Liver (tissue), 9 donors: ENCODE results near the gene FAM193A. TPM values are rescaled to one million over a fixed set of nuclear protein-coding genes. Genes with fewer than 3 reads are reported as not detected.

ENCODE experiments used
- DNase-seq: peaks from one replicate; pipeline ENCODE4 v3.0.0-alpha.2; 2017; ENCODE audit warnings: low spot score
- H3K27ac ChIP-seq, 2 donors: one replicate each; pipeline ENCODE4 v1.7.0; 2013; ENCODE audit warnings: inconsistent platforms in 2 of 2, low read length in 2 of 2, control low read depth in 1 of 2, low read depth in 1 of 2, mild to moderate bottlenecking in 1 of 2
- H3K27me3 ChIP-seq, 4 donors: one replicate each; pipeline versions ENCODE4 v1.6.1 to v1.7.0; 2013; ENCODE audit warnings: low read length in 3 of 4, inconsistent platforms in 1 of 4, mild to moderate bottlenecking in 1 of 4, moderate library complexity in 1 of 4; ENCODE audit not compliant: control insufficient read depth in 4 of 4, insufficient read depth in 4 of 4
- H3K36me3 ChIP-seq, 4 donors: one replicate each; pipeline versions ENCODE4 v1.6.1 to v1.7.0; 2013; ENCODE audit warnings: low read length in 3 of 4, mild to moderate bottlenecking in 3 of 4, low read depth in 1 of 4, moderate library complexity in 1 of 4; ENCODE audit not compliant: control insufficient read depth in 4 of 4, insufficient read depth in 3 of 4
- H3K4me1 ChIP-seq, 4 donors: one replicate each; pipeline versions ENCODE4 v1.6.1 to v1.7.0; 2013; ENCODE audit warnings: low read length in 3 of 4, mild to moderate bottlenecking in 3 of 4, moderate library complexity in 1 of 4; ENCODE audit not compliant: control insufficient read depth in 4 of 4, insufficient read depth in 4 of 4
- H3K4me3 ChIP-seq, 3 donors: one replicate each; pipeline versions ENCODE4 v1.6.1 to v1.7.0; 2013; ENCODE audit warnings: low read length in 3 of 3, control low read depth in 1 of 3, low read depth in 1 of 3, mild to moderate bottlenecking in 1 of 3
- H3K9ac ChIP-seq, 2 donors: one replicate each; pipeline ENCODE4 v1.7.0; 2013; ENCODE audit warnings: low read length in 2 of 2, mild to moderate bottlenecking in 2 of 2, moderate library complexity in 2 of 2, control low read depth in 1 of 2, low read depth in 1 of 2
- H3K9me3 ChIP-seq, 4 donors: one replicate each; pipeline versions ENCODE4 v1.6.1 to v1.7.0; 2013; ENCODE audit warnings: low read length in 3 of 4; ENCODE audit not compliant: control insufficient read depth in 4 of 4
- ATF3 ChIP-seq: IDR thresholded peaks from 2 replicates; pipeline ENCODE4 v1.6.1; 2016; ENCODE audit warnings: antibody characterized with exemption
- EGR1 ChIP-seq, 2 donors: IDR thresholded peaks; 2 replicates each; pipeline ENCODE4 v1.6.1; 2016 to 2018; ENCODE audit warnings: antibody characterized with exemption in 2 of 2, low read depth in 2 of 2
- FOXA1 ChIP-seq: IDR thresholded peaks from 2 replicates; pipeline ENCODE4 v1.6.1; 2016; ENCODE audit warnings: antibody characterized with exemption
- FOXA2 ChIP-seq: IDR thresholded peaks from 2 replicates; pipeline ENCODE4 v1.6.1; 2016; ENCODE audit warnings: antibody characterized with exemption
- GABPA ChIP-seq, 2 donors: IDR thresholded peaks in 1 of 2; conservative IDR thresholded peaks in 1 of 2; 2 replicates each; pipeline ENCODE4 v1.6.1; 2016; ENCODE audit warnings: antibody characterized with exemption in 2 of 2, mild to moderate bottlenecking in 1 of 2, moderate library complexity in 1 of 2
- HNF4A ChIP-seq, 2 donors: conservative IDR thresholded peaks; 2 replicates each; pipeline ENCODE4 v1.6.1; 2016; ENCODE audit warnings: antibody characterized with exemption in 2 of 2, mild to moderate bottlenecking in 2 of 2
- HNF4G ChIP-seq: IDR thresholded peaks from 2 replicates; pipeline ENCODE4 v1.6.1; 2016; ENCODE audit warnings: antibody characterized with exemption
- JUND ChIP-seq, 2 donors: IDR thresholded peaks; 2 replicates each; pipeline ENCODE4 v1.6.1; 2016; ENCODE audit warnings: antibody characterized with exemption in 2 of 2
- MAX ChIP-seq: IDR thresholded peaks from 2 replicates; pipeline ENCODE4 v1.6.1; 2016; ENCODE audit warnings: antibody characterized with exemption
- NR2F2 ChIP-seq: IDR thresholded peaks from 2 replicates; pipeline ENCODE4 v1.6.1; 2016; ENCODE audit warnings: antibody characterized with exemption
- RAD21 ChIP-seq, 2 donors: IDR thresholded peaks; 2 replicates each; pipeline ENCODE4 v1.6.1; 2016; ENCODE audit warnings: antibody characterized with exemption in 2 of 2, mild to moderate bottlenecking in 2 of 2
- RXRA ChIP-seq, 2 donors: IDR thresholded peaks; 2 replicates each; pipeline ENCODE4 v1.6.1; 2017 to 2018; ENCODE audit warnings: antibody characterized with exemption in 2 of 2, mild to moderate bottlenecking in 1 of 2
- SP1 ChIP-seq: IDR thresholded peaks from 2 replicates; pipeline ENCODE4 v1.6.1; 2018; ENCODE audit warnings: antibody characterized with exemption, mild to moderate bottlenecking
- TAF1 ChIP-seq: conservative IDR thresholded peaks from 2 replicates; pipeline ENCODE4 v1.6.1; 2016; ENCODE audit warnings: antibody characterized with exemption, mild to moderate bottlenecking
- YY1 ChIP-seq: IDR thresholded peaks from 2 replicates; pipeline ENCODE4 v1.6.1; 2016; ENCODE audit warnings: antibody characterized with exemption, mild to moderate bottlenecking
- WGBS: extraction: QIAGEN DNeasy Blood & Tissue Kit; methylation state at CpG from one replicate; pipeline ENCODE4 v1.1.7; 2013; 5-methylcytosine and 5-hydroxymethylcytosine counted together
- polyA plus RNA-seq, 2 donors: library from polyadenylated mRNA; stranded (reverse) in 1 of 2; unstranded in 1 of 2; fragments of 200-250 nt in 1 of 2; fragments of >200 nt in 1 of 2; fragmentation: Nextera tagmentation in 1 of 2; extraction: Ambion mirVana in 1 of 2; gene quantifications; one replicate each; pipeline versions ENCODE4 v1.2.1 to v1.2.3, GENCODE V29; 2013 to 2015
- total RNA-seq, 2 donors: library from RNA; depleted of rRNA; stranded (reverse); fragments of >200 nt; gene quantifications; one replicate each; pipeline ENCODE4 v1.2.3, GENCODE V29; 2014
- TF ChIP-seq, protein P1 (sequence below): fragments of 150-350 bp; IDR thresholded peaks from 2 replicates; pipeline ENCODE4 v1.5.1; 2017; ENCODE audit warnings: improper control_type of control experiment, low read depth, low read length; ENCODE audit not compliant: missing input control
- TF ChIP-seq, protein P2 (sequence below): IDR thresholded peaks from 2 replicates; pipeline ENCODE4 v1.6.1; 2016; ENCODE audit warnings: antibody characterized with exemption
- TF ChIP-seq, protein P3 (sequence below): IDR thresholded peaks from 2 replicates; pipeline ENCODE4 v1.6.1; 2016; ENCODE audit warnings: antibody characterized with exemption, mild to moderate bottlenecking
- donor health status: healthy.
- donor health status: healthy.
- donor health status: healthy.
- donor health status: healthy.
- donor health status: healthy.

The FAM193A gene
- total and polyA plus RNA-seq, 4 donors = 3.9 to 10.2 (median 7.0) TPM

- TF ChIP-seq GABPA (IDR thresholded peaks at IDR 0.05 in 1 of 2, conservative IDR thresholded peaks at IDR 0.05 in 1 of 2) (no peak), FOXA1 (no peak), HNF4A (conservative IDR thresholded peaks at IDR 0.05) (no peak), SP1 (no peak), NR2F2 (no peak)
- TF ChIP-seq, protein P1, sequence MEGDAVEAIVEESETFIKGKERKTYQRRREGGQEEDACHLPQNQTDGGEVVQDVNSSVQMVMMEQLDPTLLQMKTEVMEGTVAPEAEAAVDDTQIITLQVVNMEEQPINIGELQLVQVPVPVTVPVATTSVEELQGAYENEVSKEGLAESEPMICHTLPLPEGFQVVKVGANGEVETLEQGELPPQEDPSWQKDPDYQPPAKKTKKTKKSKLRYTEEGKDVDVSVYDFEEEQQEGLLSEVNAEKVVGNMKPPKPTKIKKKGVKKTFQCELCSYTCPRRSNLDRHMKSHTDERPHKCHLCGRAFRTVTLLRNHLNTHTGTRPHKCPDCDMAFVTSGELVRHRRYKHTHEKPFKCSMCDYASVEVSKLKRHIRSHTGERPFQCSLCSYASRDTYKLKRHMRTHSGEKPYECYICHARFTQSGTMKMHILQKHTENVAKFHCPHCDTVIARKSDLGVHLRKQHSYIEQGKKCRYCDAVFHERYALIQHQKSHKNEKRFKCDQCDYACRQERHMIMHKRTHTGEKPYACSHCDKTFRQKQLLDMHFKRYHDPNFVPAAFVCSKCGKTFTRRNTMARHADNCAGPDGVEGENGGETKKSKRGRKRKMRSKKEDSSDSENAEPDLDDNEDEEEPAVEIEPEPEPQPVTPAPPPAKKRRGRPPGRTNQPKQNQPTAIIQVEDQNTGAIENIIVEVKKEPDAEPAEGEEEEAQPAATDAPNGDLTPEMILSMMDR = no peak
- TF ChIP-seq, protein P2, sequence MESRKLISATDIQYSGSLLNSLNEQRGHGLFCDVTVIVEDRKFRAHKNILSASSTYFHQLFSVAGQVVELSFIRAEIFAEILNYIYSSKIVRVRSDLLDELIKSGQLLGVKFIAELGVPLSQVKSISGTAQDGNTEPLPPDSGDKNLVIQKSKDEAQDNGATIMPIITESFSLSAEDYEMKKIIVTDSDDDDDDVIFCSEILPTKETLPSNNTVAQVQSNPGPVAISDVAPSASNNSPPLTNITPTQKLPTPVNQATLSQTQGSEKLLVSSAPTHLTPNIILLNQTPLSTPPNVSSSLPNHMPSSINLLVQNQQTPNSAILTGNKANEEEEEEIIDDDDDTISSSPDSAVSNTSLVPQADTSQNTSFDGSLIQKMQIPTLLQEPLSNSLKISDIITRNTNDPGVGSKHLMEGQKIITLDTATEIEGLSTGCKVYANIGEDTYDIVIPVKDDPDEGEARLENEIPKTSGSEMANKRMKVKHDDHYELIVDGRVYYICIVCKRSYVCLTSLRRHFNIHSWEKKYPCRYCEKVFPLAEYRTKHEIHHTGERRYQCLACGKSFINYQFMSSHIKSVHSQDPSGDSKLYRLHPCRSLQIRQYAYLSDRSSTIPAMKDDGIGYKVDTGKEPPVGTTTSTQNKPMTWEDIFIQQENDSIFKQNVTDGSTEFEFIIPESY = no peak
Measured at GRCh38 chr4:2685541-2685940, 149.1 kb downstream of the FAM193A start (continued).

DNA sequence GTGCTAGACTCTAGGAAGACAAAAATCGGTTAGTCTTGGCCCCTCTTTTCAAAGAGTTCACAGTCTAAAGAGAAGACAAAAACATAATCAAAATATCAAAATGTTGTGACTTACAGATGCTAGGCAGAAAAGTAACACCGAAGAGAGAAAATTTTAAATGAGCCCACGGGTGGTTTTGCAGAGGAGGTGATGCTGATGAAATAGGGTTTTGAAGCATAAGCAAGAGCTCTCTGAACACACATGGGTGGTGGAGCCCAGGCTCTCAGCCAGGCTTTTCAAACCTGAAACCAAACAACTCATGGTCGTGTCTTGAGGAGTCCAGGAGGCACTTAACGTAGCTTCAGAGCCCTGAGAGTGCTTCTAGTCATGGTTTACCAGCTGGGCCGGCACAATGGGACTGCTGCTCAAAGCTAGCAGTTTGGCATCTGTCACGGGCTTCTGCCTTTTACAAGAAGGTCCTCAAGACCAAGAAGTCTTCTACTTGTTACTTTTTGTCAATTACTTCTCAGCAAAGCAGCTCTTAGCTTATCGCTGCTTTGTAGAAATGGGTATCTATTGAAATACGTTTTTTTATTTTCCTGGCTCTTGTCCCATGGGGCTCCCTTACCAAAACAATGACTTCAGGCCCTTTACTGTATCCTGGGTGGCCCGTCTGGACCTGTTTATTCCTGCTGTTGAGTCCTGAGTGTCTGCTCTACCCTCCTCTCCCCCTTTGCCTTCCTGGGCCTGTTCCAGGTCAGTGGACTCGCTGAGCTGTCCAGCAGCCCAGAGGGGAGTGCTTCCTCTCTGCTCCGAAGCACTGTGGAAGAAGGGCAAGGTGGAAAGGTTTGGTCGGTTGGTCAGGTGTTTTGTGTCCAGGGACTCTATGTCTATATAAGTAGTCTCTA, 150.2 kb downstream of the FAM193A start:
- Histone ChIP-seq H3K9ac (no peak overlapping the region), H3K4me3 (no peak overlapping the region), H3K36me3 (peaks cover 10 to 62% (median 27%) of the 10 kb centered on the region in 4 donors), H3K9me3 (no peaks in the 10 kb centered on the region), H3K27me3 (no peaks in the 10 kb centered on the region), H3K4me1 (no peaks in the 10 kb centered on the region), H3K27ac (no peak overlapping the region)
- 92% methylated on average over 13 of the region's 13 CpGs for WGBS
- TF ChIP-seq EGR1 (IDR thresholded peaks at IDR 0.05; ENCODE audit: low read depth in 2 of 2) (no peak), HNF4A (conservative IDR thresholded peaks at IDR 0.05) (no peak), FOXA1 (no peak), SP1 (no peak), JUND (IDR thresholded peaks at IDR 0.05) (no peak), NR2F2 (no peak), YY1 (no peak), TAF1 (no peak), RXRA (IDR thresholded peaks at IDR 0.05) (no peak), RAD21 (IDR thresholded peaks at IDR 0.05) (no peak), FOXA2 (no peak), GABPA (IDR thresholded peaks at IDR 0.05 in 1 of 2, conservative IDR thresholded peaks at IDR 0.05 in 1 of 2) (no peak), HNF4G (no peak), MAX (no peak), ATF3 (no peak)
- TF ChIP-seq, protein P1 = no peak
- TF ChIP-seq, protein P2 = no peak
- TF ChIP-seq, protein P3, sequence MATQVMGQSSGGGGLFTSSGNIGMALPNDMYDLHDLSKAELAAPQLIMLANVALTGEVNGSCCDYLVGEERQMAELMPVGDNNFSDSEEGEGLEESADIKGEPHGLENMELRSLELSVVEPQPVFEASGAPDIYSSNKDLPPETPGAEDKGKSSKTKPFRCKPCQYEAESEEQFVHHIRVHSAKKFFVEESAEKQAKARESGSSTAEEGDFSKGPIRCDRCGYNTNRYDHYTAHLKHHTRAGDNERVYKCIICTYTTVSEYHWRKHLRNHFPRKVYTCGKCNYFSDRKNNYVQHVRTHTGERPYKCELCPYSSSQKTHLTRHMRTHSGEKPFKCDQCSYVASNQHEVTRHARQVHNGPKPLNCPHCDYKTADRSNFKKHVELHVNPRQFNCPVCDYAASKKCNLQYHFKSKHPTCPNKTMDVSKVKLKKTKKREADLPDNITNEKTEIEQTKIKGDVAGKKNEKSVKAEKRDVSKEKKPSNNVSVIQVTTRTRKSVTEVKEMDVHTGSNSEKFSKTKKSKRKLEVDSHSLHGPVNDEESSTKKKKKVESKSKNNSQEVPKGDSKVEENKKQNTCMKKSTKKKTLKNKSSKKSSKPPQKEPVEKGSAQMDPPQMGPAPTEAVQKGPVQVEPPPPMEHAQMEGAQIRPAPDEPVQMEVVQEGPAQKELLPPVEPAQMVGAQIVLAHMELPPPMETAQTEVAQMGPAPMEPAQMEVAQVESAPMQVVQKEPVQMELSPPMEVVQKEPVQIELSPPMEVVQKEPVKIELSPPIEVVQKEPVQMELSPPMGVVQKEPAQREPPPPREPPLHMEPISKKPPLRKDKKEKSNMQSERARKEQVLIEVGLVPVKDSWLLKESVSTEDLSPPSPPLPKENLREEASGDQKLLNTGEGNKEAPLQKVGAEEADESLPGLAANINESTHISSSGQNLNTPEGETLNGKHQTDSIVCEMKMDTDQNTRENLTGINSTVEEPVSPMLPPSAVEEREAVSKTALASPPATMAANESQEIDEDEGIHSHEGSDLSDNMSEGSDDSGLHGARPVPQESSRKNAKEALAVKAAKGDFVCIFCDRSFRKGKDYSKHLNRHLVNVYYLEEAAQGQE = no peak
- no peak for DNase-seq
